CD14-positive monocyte (primary cell): Measurements from ENCODE around the gene SGTB. TPM values are rescaled to one million over a fixed set of nuclear protein-coding genes. Genes with fewer than 3 reads are reported as not detected.

Source experiments
- DNase-seq, 3 donors: peaks; one replicate each; pipeline ENCODE4 v3.0.0-alpha.2; 2011 to 2022
- H2AFZ ChIP-seq: 2 replicates; pipeline ENCODE4 v1.6.0; 2012; ENCODE audit warnings: mild to moderate bottlenecking, low read depth, low read length, inconsistent platforms; ENCODE audit not compliant: insufficient read depth, poor library complexity, severe bottlenecking
- H3K27ac ChIP-seq, 2 donors: 1 replicate in 1 of 2; 2 replicates in 1 of 2; pipeline ENCODE4 v1.5.1; 2012 to 2013; ENCODE audit warnings: low read length in 2 of 2, control low read depth in 1 of 2, inconsistent platforms in 1 of 2, low read depth in 1 of 2, mild to moderate bottlenecking in 1 of 2
- H3K27me3 ChIP-seq, 2 donors: one replicate each; pipeline versions ENCODE4 v1.6.0 to v1.6.1; 2011 to 2013; ENCODE audit warnings: low read length in 2 of 2; ENCODE audit not compliant: control insufficient read depth in 2 of 2, insufficient read depth in 2 of 2
- H3K36me3 ChIP-seq, 2 donors: replicated peaks in 1 of 2; 1 replicate in 1 of 2; 2 replicates in 1 of 2; pipeline versions ENCODE4 v1.5.1 to v1.6.1; 2012 to 2013; ENCODE audit warnings: low read length in 2 of 2, control low read depth in 1 of 2, inconsistent platforms in 1 of 2, mild to moderate bottlenecking in 1 of 2; ENCODE audit not compliant: insufficient read depth in 2 of 2, control insufficient read depth in 1 of 2
- H3K4me1 ChIP-seq, 2 donors: 1 replicate in 1 of 2; 2 replicates in 1 of 2; pipeline versions ENCODE4 v1.5.1 to v1.6.1; 2012 to 2013; ENCODE audit warnings: low read length in 2 of 2, control low read depth in 1 of 2, inconsistent platforms in 1 of 2, mild to moderate bottlenecking in 1 of 2, moderate library complexity in 1 of 2; ENCODE audit not compliant: insufficient read depth in 2 of 2, control insufficient read depth in 1 of 2
- H3K4me2 ChIP-seq: replicated peaks from 2 replicates; pipeline ENCODE3; 2012; ENCODE audit warnings: low read length, moderate library complexity, mild to moderate bottlenecking; ENCODE audit not compliant: poor library complexity, severe bottlenecking; ENCODE audit errors: extremely low read depth
- H3K4me3 ChIP-seq, 3 experiments: fragments of 200-600 bp in 1 of 3; sonication (generic) in 1 of 3; replicated peaks in 1 of 3; 1 replicate in 2 of 3; 2 replicates in 1 of 3; pipeline ENCODE4 v1.5.1; 2011 to 2013; ENCODE audit warnings: low read length in 3 of 3, mild to moderate bottlenecking in 3 of 3, control low read depth in 2 of 3, low read depth in 2 of 3, inconsistent platforms in 1 of 3, moderate library complexity in 1 of 3
- H3K79me2 ChIP-seq: 2 replicates; pipeline ENCODE4 v1.6.0; 2012; ENCODE audit warnings: mild to moderate bottlenecking, control low read depth, inconsistent platforms, low read length, moderate library complexity; ENCODE audit not compliant: insufficient read depth
- H3K9ac ChIP-seq: 2 replicates; pipeline ENCODE4 v1.6.0; 2017; ENCODE audit warnings: low read length, mild to moderate bottlenecking; ENCODE audit not compliant: insufficient read depth, poor library complexity, severe bottlenecking
- H3K9me3 ChIP-seq, 2 donors: replicated peaks in 1 of 2; 1 replicate in 1 of 2; 2 replicates in 1 of 2; pipeline versions ENCODE4 v1.5.1 to v1.6.1; 2012 to 2013; ENCODE audit warnings: low read length in 2 of 2, control low read depth in 1 of 2; ENCODE audit not compliant: control insufficient read depth in 1 of 2, insufficient read depth in 1 of 2
- H4K20me1 ChIP-seq: 2 replicates; pipeline ENCODE4 v1.6.0; 2012; ENCODE audit warnings: mild to moderate bottlenecking, low read length, control low read depth, moderate library complexity; ENCODE audit not compliant: insufficient read depth
- H3K27ac Mint-ChIP-seq, 7 donors: one replicate each; pipeline ENCODE4 v1.8.0; 2020; ENCODE audit warnings: mild to moderate bottlenecking in 7 of 7, mixed read lengths in 7 of 7, moderate library complexity in 6 of 7, inconsistent platforms in 2 of 7
- H3K27me3 Mint-ChIP-seq, 3 donors: one replicate each; pipeline ENCODE4 v1.8.0; 2021 to 2022; ENCODE audit warnings: low read depth in 3 of 3, mild to moderate bottlenecking in 3 of 3, mixed read lengths in 3 of 3, moderate library complexity in 3 of 3, inconsistent platforms in 1 of 3
- H3K36me3 Mint-ChIP-seq, 2 donors: one replicate each; pipeline ENCODE4 v1.8.0; 2020; ENCODE audit warnings: mixed read lengths in 2 of 2, inconsistent platforms in 1 of 2, mild to moderate bottlenecking in 1 of 2
- H3K4me1 Mint-ChIP-seq: one replicate; pipeline ENCODE4 v1.8.0; 2020; ENCODE audit warnings: mild to moderate bottlenecking, mixed read lengths
- H3K4me3 Mint-ChIP-seq, 2 donors: one replicate each; pipeline ENCODE4 v1.8.0; 2020; ENCODE audit warnings: mild to moderate bottlenecking in 2 of 2, mixed read lengths in 2 of 2, moderate library complexity in 1 of 2
- H3K9me3 Mint-ChIP-seq, 7 donors: one replicate each; pipeline ENCODE4 v1.8.0; 2020 to 2022; ENCODE audit warnings: mixed read lengths in 7 of 7, mild to moderate bottlenecking in 6 of 7, moderate library complexity in 6 of 7, inconsistent platforms in 2 of 7
- WGBS: methylation state at CpG from one replicate; pipeline ENCODE4 v1.1.5; 2013; ENCODE audit warnings: missing lambda C conversion rate; ENCODE audit not compliant: insufficient coverage; 5-methylcytosine and 5-hydroxymethylcytosine counted together
- intact Hi-C, 2 donors: fragments of 100-400 bp; cut with micrococcal nuclease; formaldehyde crosslinking; loops; one replicate each; pipeline versions ENCODE4 v1.15.0 to v1.15.1; 2023
- polyA plus RNA-seq, 3 donors: library from polyadenylated mRNA; depleted of rRNA in 1 of 3; unstranded in 2 of 3; stranded (reverse) in 1 of 3; fragments of 300-500 nt in 2 of 3; fragments of >200 nt in 1 of 3; fragmentation: Illumina TruSeq in 2 of 3; gene quantifications; 1 replicate in 2 of 3; 2 replicates in 1 of 3; pipeline ENCODE4 v1.2.3, GENCODE V29; 2012 to 2021
- TF ChIP-seq, protein P1 (sequence below): fragments of 200-600 bp; IDR thresholded peaks from one replicate; pipeline ENCODE4 v1.8.0; 2022; ENCODE audit warnings: antibody characterized with exemption, mild to moderate bottlenecking

SGTB gene
- polyA plus RNA-seq, 3 donors, result 7.4 to 16.5 (median 7.6) TPM

DNA sequence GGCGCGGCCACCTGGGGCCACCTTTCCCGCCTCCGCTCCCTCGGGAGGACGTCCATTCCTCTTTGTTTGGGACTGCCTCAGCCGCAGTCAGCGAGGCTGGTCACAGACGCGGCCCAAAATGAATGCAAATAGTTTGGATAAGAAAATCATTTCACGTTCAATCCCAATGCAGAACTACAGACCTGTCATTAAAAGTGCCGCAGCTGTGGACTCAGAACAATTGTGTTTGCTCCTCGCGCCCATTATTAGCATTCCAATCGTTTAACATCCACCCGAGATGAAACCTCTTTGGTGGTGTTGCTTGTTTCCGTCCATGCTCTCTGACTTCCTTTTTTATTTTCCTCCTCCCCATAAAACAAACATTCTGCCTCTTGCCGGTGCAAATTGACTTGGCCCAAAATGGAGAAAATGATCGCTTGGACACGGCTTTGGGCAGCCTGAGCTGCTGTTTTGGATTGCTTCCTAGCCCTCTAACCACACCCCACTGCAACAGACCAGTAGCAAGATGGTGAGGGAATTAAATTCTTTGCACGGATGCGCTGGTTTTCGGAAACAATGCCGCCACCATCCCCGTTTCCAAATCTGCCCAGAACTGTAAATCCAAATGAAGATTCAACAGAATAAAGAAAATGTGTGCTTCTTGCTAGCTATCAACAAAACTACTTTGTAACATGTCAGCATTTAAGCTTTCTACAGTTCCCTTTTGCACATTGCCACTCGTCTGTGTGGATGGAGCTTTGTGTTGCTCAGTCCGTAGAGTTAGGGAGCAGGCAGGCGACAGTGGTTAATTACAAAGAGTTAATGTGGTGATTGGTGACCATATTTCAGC is 880 bp upstream of the SGTB start:
- intact Hi-C loops, result loop anchor here (5.0 to 10.0 kb wide), 4 partner anchors 98 to 420 kb away; partner anchors contain the start of genes ERBIN (in 2 of the 2), TRIM23 (in 2 of the 2), SHLD3 (in 1 of the 2) and SREK1 (in 1 of the 2)
- WGBS, result 3% methylated on average over 16 of the region's 28 CpGs
- H3K4me1 Mint-ChIP-seq, result peaks cover 51% of the 10 kb centered on the region
- H3K4me1 ChIP-seq, result peaks cover 41 to 54% of the 10 kb centered on the region in 2 donors
- H3K79me2 ChIP-seq, result peaks cover 85% of the 10 kb centered on the region
- H3K27me3 Mint-ChIP-seq, result no peaks in the 10 kb centered on the region
- H3K36me3 ChIP-seq, result peaks cover 5 to 16% of the 10 kb centered on the region in 2 donors
- H3K4me2 ChIP-seq, result peak overlapping the region; percentile 96
- H3K27me3 ChIP-seq, result no peaks in the 10 kb centered on the region
- peak overlapping the region; percentile 74 to 95 (median 89) for H3K27ac Mint-ChIP-seq
- H3K4me3 Mint-ChIP-seq, result peak overlapping the region; percentile 95 to 97
- H3K9ac ChIP-seq, result peak overlapping the region; percentile 87
- no peaks in the 10 kb centered on the region for H3K9me3 ChIP-seq
- peak overlapping the region; percentile 88 for H2AFZ ChIP-seq
- H3K4me3 ChIP-seq, result peak overlapping the region; percentile 68 to 95 (median 77)
- no peaks in the 10 kb centered on the region for H3K9me3 Mint-ChIP-seq
- DNase-seq, result peak in 2 of 3 donors; percentile 21 to 22
- peaks cover 15% of the 10 kb centered on the region for H4K20me1 ChIP-seq
- peaks cover 6 to 9% of the 10 kb centered on the region in 2 donors for H3K36me3 Mint-ChIP-seq
- H3K27ac ChIP-seq, result peak overlapping the region; percentile 89
- TF ChIP-seq, protein P1, sequence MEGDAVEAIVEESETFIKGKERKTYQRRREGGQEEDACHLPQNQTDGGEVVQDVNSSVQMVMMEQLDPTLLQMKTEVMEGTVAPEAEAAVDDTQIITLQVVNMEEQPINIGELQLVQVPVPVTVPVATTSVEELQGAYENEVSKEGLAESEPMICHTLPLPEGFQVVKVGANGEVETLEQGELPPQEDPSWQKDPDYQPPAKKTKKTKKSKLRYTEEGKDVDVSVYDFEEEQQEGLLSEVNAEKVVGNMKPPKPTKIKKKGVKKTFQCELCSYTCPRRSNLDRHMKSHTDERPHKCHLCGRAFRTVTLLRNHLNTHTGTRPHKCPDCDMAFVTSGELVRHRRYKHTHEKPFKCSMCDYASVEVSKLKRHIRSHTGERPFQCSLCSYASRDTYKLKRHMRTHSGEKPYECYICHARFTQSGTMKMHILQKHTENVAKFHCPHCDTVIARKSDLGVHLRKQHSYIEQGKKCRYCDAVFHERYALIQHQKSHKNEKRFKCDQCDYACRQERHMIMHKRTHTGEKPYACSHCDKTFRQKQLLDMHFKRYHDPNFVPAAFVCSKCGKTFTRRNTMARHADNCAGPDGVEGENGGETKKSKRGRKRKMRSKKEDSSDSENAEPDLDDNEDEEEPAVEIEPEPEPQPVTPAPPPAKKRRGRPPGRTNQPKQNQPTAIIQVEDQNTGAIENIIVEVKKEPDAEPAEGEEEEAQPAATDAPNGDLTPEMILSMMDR, result no peak

DNA sequence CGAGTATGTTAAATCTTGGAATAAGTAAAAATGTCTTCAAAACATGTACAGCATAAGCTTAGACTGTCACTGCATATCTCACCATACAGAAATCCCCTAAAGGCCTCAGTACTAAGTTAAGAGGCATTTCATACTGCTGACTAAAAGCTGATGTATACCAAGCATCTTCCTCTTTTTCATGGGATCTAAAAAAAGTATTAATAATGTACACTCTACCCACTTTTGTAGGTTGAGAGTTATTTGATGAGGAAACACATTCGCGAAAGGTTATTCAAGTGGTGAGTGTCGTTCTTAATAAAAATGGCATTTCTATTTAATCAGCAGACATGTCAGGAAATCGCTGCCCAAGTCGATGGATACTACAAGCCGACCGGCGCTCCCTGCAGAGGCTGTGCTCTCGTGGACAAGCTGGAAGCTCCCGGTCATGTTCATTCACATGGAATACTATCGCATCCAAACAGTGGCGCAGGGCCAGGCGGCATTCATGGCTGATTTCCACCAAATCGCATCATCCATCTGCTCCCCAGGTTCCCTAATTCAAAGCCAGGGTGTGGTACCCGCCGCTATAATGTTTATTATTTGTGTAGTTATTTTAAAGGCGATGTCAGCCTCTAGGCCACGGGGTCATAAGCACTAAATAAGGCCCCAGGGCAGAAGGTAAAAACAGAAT is 724 bp downstream of the SGTB start:
- intact Hi-C loops, result loop anchor here (5.0 to 10.0 kb wide), 4 partner anchors 96 to 421 kb away; partner anchors contain the start of genes ERBIN (in 2 of the 2), TRIM23 (in 2 of the 2), SHLD3 (in 1 of the 2) and SREK1 (in 1 of the 2)
- H3K4me1 ChIP-seq, result peaks cover 34 to 46% of the 10 kb centered on the region in 2 donors
- peak overlapping the region; percentile 88 for H2AFZ ChIP-seq
- H3K79me2 ChIP-seq, result peaks cover 69% of the 10 kb centered on the region
- H3K27ac Mint-ChIP-seq, result peak overlapping the region; percentile 76 to 87 (median 82)
- peak overlapping the region; percentile 87 for H3K9ac ChIP-seq
- peak overlapping the region; percentile 61 to 89 for H3K27ac ChIP-seq
- peak; percentile 37 to 74 (median 52) for DNase-seq
- H3K36me3 ChIP-seq, result peaks cover 14 to 32% of the 10 kb centered on the region in 2 donors
- peak overlapping the region; percentile 96 for H3K4me2 ChIP-seq
- H3K27me3 Mint-ChIP-seq, result no peaks in the 10 kb centered on the region
- peaks cover 39% of the 10 kb centered on the region for H3K4me1 Mint-ChIP-seq
- H3K4me3 ChIP-seq, result peak overlapping the region; percentile 77 to 95 (median 93)
- H3K36me3 Mint-ChIP-seq, result peaks cover 6 to 9% of the 10 kb centered on the region in 2 donors
- no peaks in the 10 kb centered on the region for H3K9me3 ChIP-seq
- TF ChIP-seq, protein P1, result no peak
- H3K27me3 ChIP-seq, result no peaks in the 10 kb centered on the region
- no peaks in the 10 kb centered on the region for H3K9me3 Mint-ChIP-seq
- WGBS, result 2% methylated on average over 10 of the region's 19 CpGs
- peak overlapping the region; percentile 89 to 95 for H3K4me3 Mint-ChIP-seq
- peaks cover 23% of the 10 kb centered on the region for H4K20me1 ChIP-seq
